HG03097 (cell line): Measurements from ENCODE around the gene UNC5A.

ENCODE experiments used
- ATAC-seq: cut with Tn5 transposase; IDR thresholded peaks from one replicate; pipeline ENCODE4 v1.9.1; 2021; ENCODE audit not compliant: unreplicated experiment, low FRiP score

UNC5A gene

DNA sequence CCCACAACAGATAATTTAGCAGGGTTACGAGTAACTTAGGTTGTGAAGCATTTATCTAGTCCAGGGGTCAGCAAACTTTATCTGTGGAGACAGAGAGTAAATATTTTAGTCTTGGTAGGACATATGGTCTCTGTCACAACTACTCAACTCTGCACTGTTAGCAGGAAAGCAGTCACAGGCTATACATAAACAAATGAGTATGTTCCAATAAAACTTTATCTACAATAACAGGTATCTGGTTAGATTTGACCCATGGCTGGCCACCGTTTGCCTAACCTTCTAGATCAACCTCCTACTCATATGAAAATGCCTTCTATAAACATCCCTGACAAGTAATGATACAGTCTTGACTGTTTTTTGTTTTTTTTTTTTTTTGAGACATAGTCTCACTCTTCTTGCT is 101.8 kb downstream of the UNC5A start:
- no peak for ATAC-seq

DNA sequence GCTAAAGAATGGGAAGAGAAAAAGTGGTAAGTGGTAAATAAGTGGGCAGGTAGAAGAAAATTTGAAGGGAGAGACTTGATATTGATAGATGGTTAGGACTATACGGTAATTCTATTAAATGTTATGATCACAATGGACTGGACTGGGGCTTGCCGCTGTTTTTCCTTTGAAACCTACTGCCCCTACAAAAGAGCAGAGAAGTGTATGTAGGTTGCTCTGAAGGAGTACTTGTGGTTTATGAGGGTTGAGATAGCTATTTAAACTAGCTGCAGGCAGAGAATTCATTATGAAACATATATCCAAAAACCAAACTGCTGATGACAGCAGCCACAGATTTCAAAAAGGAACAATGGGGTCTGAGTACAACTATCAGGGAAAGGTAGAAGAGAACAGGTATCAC is 105.5 kb downstream of the UNC5A start:
- ATAC-seq = no peak

DNA sequence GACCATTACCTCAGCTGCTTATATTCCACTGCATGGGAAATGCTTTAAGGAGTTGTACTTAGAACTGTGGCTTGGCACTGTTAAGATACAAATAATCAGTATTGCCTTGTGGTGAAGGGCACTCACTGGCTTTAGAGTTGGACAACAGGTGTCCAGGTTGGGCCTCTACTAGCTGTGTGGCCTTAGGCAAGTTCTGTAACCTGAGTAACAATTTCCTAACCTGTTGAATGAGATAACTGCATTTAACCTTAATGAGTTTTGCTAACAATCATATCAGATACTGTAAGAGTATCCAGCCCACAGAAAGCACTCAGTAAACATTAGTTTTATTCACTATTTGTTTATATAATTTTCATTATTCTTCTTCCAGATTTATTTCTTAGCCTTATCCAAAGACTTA is 106.0 kb downstream of the UNC5A start:
- ATAC-seq = no peak

DNA sequence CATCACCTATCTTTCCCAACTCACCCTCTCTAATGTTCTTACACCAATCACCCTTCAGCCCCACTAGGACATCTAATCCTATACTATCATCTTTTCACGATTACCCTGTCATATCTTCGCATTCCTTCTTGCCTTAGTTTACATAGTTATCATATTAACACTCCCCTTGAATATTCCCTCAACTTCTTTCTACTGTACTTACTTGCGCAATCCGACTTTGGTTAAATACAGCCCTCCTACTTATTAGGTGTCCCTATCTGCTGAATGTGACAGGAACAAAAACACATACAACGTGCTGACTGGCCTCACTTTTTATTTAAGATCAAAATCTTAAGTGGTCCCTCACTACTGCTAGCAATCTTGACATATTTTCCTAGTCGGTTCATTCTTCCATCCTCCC is 108.3 kb downstream of the UNC5A start:
- no peak for ATAC-seq

GRCh38 chr5:176921714-176922113 is 111.4 kb downstream of the UNC5A start:
- ATAC-seq = no peak

DNA sequence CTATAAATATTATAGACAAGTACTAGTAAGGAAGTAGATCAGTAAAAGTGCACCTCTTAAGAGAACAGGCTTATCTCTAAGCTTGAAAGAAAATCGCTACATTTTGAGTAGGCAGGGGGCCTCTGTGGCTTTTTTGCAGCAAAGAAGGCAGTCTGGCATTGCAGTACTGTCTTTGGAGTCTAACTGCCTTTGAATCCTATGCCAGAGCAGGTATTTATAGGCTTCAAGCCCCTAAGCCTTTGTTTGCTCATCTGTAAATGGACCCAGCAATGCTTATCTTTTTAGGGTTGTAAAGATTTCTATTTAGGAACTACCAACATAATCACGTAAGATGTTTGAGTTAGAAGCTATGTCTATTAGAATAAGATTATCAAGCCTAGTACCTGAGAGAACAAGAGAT is 112.5 kb downstream of the UNC5A start:
- ATAC-seq = no peak

GRCh38 chr5:176927562-176927961 is 117.2 kb downstream of the UNC5A start:
- ATAC-seq = no peak

- ATAC-seq = no peak
Measured at GRCh38 chr5:176929654-176930053, 119.3 kb downstream of the UNC5A start.
